A375 (cell line): ENCODE measurements around the gene ZNF112. TPM values are rescaled to one million over a fixed set of nuclear protein-coding genes. Genes with fewer than 3 reads are reported as not detected.

ENCODE experiments used
- small RNA-seq: library from RNA; depleted of rRNA; stranded (forward); fragments of <200 nt; gene quantifications from one replicate; pipeline ENCODE3, GENCODE V24; 2014
- total RNA-seq: library from RNA; depleted of rRNA; stranded (reverse); fragments of >200 nt; shearing (Covaris generic); gene quantifications from 2 replicates; pipeline ENCODE4 v1.2.3, GENCODE V29; 2014; rRNA removed

The ZNF112 gene
- 4.1 and 6.3 TPM in 2 replicates for total RNA-seq

GRCh38 chr19:44356383-44357111 lies at the start of gene ZNF112:
ZNF112 (minus strand) TSS chr19:44356680; CDS start chr19:44340539, 16,141 bp downstream.

GRCh38 chr19:44401139-44402115 lies 44.9 kb upstream of the ZNF112 start, which contains the start of gene ZNF285:
ZNF285 (minus strand) TSS chr19:44401608; CDS start chr19:44397213, 4,395 bp downstream.

GRCh38 chr19:44304659-44305193 lies 51.8 kb downstream of the ZNF112 start, which contains the start of gene ZNF235:
ZNF235 (minus strand) TSS chr19:44305025; CDS start chr19:44303404, 1,621 bp downstream.

Small RNA genes within 50 kb of the gene (small RNA-seq; reads per million reads assigned to genes)
- not detected for gene NDUFA3P1

Other genes starting within 250 kb of the ZNF112 start
- gene ZNF225, start 243.3 kb downstream of the ZNF112 start, total RNA-seq: 3.8 and 5.5 TPM in 2 replicates
- gene ZNF234, start 215.1 kb downstream of the ZNF112 start, total RNA-seq: 5.8 and 7.5 TPM in 2 replicates
- 20.4 and 34.4 TPM in 2 replicates for gene ZNF226, start 191.6 kb downstream of the ZNF112 start, total RNA-seq
- gene ZNF227, start 144.1 kb downstream of the ZNF112 start, total RNA-seq: 25.0 and 30.4 TPM in 2 replicates
- 0.34 and 0.53 TPM in 2 replicates for gene ZNF233, start 96.8 kb downstream of the ZNF112 start, total RNA-seq
- 3.2 and 3.9 TPM in 2 replicates for gene ZNF235, start 51.7 kb downstream of the ZNF112 start, total RNA-seq
- gene ZNF285, start 44.9 kb upstream of the ZNF112 start, total RNA-seq: 1.1 and 1.4 TPM in 2 replicates
- 8.7 and 9.8 TPM in 2 replicates for gene ZNF229, start 91.8 kb upstream of the ZNF112 start, total RNA-seq
- gene ZNF180, start 143.8 kb upstream of the ZNF112 start, total RNA-seq: 9.9 and 10.4 TPM in 2 replicates
- gene CEACAM20, start 173.0 kb upstream of the ZNF112 start, total RNA-seq: not detected in 2 replicates